ENCODE results near the gene CDC73.

DNA sequence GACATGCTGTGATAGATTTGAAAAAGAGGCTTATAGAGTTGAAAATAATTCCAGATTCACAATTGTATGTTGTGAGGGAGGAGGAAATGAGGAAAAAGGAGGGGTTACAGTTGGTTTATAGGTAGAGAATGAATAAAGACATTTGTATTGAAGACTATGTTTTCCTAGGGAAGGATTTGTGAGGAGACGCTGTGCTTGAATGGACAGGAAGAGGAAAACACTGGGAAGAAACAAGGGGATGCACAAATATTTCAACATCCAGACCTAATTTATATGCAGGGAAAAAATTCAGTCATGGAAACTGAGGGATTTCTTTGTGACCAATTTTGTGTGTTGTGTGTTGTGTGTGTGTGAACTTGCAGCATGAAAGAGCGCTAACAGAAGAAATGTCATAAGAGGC lies 157.1 kb downstream of the CDC73 start:
- TF ChIP-seq CTCF (IDR thresholded peaks at IDR 0.05) (no peak), POLR2A (IDR thresholded peaks at IDR 0.05) (no peak)

Measured in transverse colon (tissue), 3 donors.